Smooth muscle cell (in vitro differentiated cells): Measurements from ENCODE around the gene CLDN6. TPM values are rescaled to one million over a fixed set of nuclear protein-coding genes. Genes with fewer than 3 reads are reported as not detected.

ENCODE experiments used
- DNase-seq: peaks from one replicate; lab custom pipeline; 2025; ENCODE audit not compliant: unreplicated experiment; lab: John Stamatoyannopoulos, UW
- H2AFZ ChIP-seq: fragments of 200-600 bp; sonication (generic); 2 replicates; pipeline ENCODE4 v1.6.0; 2016; ENCODE audit warnings: antibody characterized with exemption, low read depth, mild to moderate bottlenecking
- H3F3A ChIP-seq: fragments of 200-600 bp; sonication (generic); 2 replicates; pipeline ENCODE4 v1.6.0; 2017; ENCODE audit warnings: antibody characterized with exemption, low read depth
- H3K27ac ChIP-seq: fragments of 200-600 bp; sonication (generic); 2 replicates; pipeline ENCODE4 v1.5.1; 2016; ENCODE audit warnings: low read depth, mild to moderate bottlenecking
- H3K27me3 ChIP-seq: fragments of 200-600 bp; sonication (generic); 2 replicates; pipeline ENCODE4 v1.6.1; 2016; ENCODE audit warnings: low read depth, mild to moderate bottlenecking
- H3K36me3 ChIP-seq: fragments of 200-600 bp; sonication (generic); 2 replicates; pipeline ENCODE4 v1.5.1; 2016; ENCODE audit warnings: low read depth
- H3K4me1 ChIP-seq: fragments of 200-600 bp; sonication (generic); 2 replicates; pipeline ENCODE4 v1.5.1; 2016; ENCODE audit warnings: low read depth
- H3K4me2 ChIP-seq: fragments of 200-600 bp; sonication (generic); 2 replicates; pipeline ENCODE4 v1.6.0; 2016; ENCODE audit warnings: mild to moderate bottlenecking
- H3K4me3 ChIP-seq: fragments of 200-600 bp; sonication (generic); 2 replicates; pipeline ENCODE4 v1.5.1; 2016; ENCODE audit warnings: mild to moderate bottlenecking
- H3K79me2 ChIP-seq: fragments of 200-600 bp; sonication (generic); 2 replicates; pipeline ENCODE4 v1.6.0; 2016; ENCODE audit warnings: low read depth, mild to moderate bottlenecking
- H3K9ac ChIP-seq: fragments of 200-600 bp; sonication (generic); 2 replicates; pipeline ENCODE4 v1.6.0; 2016; ENCODE audit warnings: low read depth
- H3K9me3 ChIP-seq: fragments of 200-600 bp; sonication (generic); replicated peaks from 2 replicates; pipeline ENCODE4 v1.5.1; 2016; ENCODE audit warnings: low read depth
- H4K20me1 ChIP-seq: fragments of 200-600 bp; sonication (generic); 2 replicates; pipeline ENCODE4 v1.6.0; 2016; ENCODE audit warnings: low read depth
- WGBS: methylation state at CpG from one replicate; pipeline ENCODE4 v1.1.7; 2016; ENCODE audit warnings: low lambda C conversion rate; 5-methylcytosine and 5-hydroxymethylcytosine counted together
- polyA plus RNA-seq: library from polyadenylated mRNA; unstranded; fragments of >200 nt; fragmentation: Nextera tagmentation; extraction: Ambion mirVana; gene quantifications from 2 replicates; pipeline ENCODE4 v1.2.1, GENCODE V29; 2016
- total RNA-seq: library from RNA; depleted of rRNA; stranded (reverse); fragments of >200 nt; gene quantifications from 2 replicates; pipeline ENCODE4 v1.2.3, GENCODE V29; 2014
- TF ChIP-seq, protein P1 (sequence below): fragments of 200-600 bp; sonication (generic); IDR thresholded peaks from 2 replicates; pipeline ENCODE4 v1.5.1; 2017; ENCODE audit warnings: borderline replicate concordance, mild to moderate bottlenecking, antibody characterized with exemption; ENCODE audit not compliant: insufficient read depth, poor library complexity, severe bottlenecking

Gene CLDN6
- total and polyA plus RNA-seq, 2 experiments from 2014 or later: 55.4 to 113 TPM

DNA sequence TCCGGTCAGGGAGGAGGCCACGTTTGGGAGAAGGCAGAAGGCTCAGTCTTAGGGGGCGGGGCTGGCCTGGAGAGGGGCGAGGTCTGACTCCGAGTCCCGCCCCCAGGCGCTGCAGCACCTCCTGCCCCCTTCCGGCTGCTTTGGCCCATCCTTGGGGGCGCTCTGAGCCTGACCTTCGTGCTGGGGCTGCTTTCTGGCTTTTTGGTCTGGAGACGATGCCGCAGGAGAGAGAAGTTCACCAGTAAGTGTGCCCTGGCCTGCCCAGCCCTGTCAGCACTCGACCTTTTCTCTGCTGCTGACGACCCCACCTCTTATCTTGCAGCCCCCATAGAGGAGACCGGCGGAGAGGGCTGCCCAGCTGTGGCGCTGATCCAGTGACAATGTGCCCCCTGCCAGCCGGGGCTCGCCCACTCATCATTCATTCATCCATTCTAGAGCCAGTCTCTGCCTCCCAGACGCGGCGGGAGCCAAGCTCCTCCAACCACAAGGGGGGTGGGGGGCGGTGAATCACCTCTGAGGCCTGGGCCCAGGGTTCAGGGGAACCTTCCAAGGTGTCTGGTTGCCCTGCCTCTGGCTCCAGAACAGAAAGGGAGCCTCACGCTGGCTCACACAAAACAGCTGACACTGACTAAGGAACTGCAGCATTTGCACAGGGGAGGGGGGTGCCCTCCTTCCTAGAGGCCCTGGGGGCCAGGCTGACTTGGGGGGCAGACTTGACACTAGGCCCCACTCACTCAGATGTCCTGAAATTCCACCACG, 3.6 kb upstream of the CLDN6 start:
- H3K9me3 ChIP-seq: no peaks in the 10 kb centered on the region
- DNase-seq: peak; percentile 71
- no peaks in the 10 kb centered on the region for H3K27me3 ChIP-seq
- peak overlapping the region; percentile 86 for H3K4me3 ChIP-seq
- no peaks in the 10 kb centered on the region for H3K36me3 ChIP-seq
- peak overlapping the region; percentile 99 for H3K9ac ChIP-seq
- no peak overlapping the region for H2AFZ ChIP-seq
- peaks cover 12% of the 10 kb centered on the region for H3F3A ChIP-seq
- no peaks in the 10 kb centered on the region for H3K79me2 ChIP-seq
- H3K4me1 ChIP-seq: peaks cover 21% of the 10 kb centered on the region
- WGBS: 0% methylated on average over 19 of the region's 25 CpGs
- TF ChIP-seq, protein P1, sequence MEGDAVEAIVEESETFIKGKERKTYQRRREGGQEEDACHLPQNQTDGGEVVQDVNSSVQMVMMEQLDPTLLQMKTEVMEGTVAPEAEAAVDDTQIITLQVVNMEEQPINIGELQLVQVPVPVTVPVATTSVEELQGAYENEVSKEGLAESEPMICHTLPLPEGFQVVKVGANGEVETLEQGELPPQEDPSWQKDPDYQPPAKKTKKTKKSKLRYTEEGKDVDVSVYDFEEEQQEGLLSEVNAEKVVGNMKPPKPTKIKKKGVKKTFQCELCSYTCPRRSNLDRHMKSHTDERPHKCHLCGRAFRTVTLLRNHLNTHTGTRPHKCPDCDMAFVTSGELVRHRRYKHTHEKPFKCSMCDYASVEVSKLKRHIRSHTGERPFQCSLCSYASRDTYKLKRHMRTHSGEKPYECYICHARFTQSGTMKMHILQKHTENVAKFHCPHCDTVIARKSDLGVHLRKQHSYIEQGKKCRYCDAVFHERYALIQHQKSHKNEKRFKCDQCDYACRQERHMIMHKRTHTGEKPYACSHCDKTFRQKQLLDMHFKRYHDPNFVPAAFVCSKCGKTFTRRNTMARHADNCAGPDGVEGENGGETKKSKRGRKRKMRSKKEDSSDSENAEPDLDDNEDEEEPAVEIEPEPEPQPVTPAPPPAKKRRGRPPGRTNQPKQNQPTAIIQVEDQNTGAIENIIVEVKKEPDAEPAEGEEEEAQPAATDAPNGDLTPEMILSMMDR: peak; percentile 30
- H3K27ac ChIP-seq: peak overlapping the region; percentile 100
- peak overlapping the region; percentile 93 for H3K4me2 ChIP-seq
- H4K20me1 ChIP-seq: peaks cover 38% of the 10 kb centered on the region

DNA sequence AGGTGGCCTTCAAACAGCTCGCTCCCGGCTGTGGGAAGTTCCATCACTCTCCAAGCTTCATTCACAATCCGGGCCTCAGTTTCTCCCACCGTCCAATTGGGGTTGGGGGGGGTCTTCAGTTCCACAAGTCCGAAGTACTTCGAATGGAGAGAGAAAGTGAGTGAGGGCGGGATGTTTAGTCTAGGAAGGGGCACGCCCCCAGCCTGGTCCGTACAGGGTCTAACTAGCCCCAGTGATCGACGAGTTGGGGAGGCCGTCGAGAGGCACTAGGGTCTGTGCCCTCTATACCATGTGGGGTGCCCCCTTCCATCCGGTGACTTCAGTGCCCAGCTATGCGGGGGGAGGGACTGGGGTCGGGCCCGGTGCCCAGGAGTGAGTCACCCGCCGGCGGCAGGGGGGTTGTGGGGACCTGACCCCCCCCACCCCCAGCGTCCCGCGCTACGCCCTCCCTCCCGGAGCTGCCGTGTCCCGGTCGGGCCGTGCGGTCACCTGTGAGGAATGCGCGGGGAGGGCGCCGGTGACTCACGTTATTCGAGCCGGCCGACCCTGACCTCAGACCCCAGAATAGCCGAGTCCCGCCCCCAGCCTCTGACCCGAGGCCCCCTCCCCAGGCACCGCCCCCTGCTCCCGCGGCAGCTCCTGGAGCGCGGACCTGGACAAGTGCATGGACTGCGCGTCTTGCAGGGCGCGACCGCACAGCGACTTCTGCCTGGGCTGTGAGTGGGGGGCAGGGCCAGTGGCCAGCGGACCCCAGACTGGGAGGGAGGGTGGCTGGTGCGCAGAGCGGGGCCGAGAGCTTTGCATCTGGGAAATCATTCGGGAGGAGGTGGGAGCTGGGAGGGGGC, 2.8 kb upstream of the CLDN6 start:
- peaks cover 16% of the 10 kb centered on the region for H3F3A ChIP-seq
- peak overlapping the region; percentile 100 for H3K27ac ChIP-seq
- H3K4me1 ChIP-seq: peaks cover 21% of the 10 kb centered on the region
- peaks cover 34% of the 10 kb centered on the region for H4K20me1 ChIP-seq
- H3K27me3 ChIP-seq: no peaks in the 10 kb centered on the region
- TF ChIP-seq, protein P1: no peak
- peak overlapping the region; percentile 93 for H3K4me2 ChIP-seq
- 1% methylated on average over 37 of the region's 57 CpGs for WGBS
- no peaks in the 10 kb centered on the region for H3K9me3 ChIP-seq
- H2AFZ ChIP-seq: no peak overlapping the region
- DNase-seq: peak; percentile 75
- H3K36me3 ChIP-seq: no peaks in the 10 kb centered on the region
- H3K4me3 ChIP-seq: peak overlapping the region; percentile 86
- no peaks in the 10 kb centered on the region for H3K79me2 ChIP-seq
- peak overlapping the region; percentile 99 for H3K9ac ChIP-seq

DNA sequence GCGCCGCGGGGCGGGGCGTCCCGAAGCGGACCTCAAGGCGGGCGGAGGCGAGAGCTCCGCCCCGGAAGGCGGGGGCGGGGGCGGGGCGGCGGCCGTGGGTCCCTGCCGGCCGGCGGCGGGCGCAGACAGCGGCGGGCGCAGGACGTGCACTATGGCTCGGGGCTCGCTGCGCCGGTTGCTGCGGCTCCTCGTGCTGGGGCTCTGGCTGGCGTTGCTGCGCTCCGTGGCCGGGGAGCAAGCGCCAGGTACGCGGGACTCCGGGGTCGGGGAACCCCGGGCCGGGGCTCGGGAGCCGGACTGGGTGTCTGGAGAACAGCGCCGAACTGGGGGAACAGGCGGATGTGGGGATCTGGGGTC, 2.2 kb upstream of the CLDN6 start, which contains the start of gene TNFRSF12A:
Gene TNFRSF12A (plus strand): TSS at position 122 of the 357 bp plus-strand sequence. CDS start 30 bp downstream, at position 152.
- H4K20me1 ChIP-seq: peaks cover 28% of the 10 kb centered on the region
- H3K27me3 ChIP-seq: no peaks in the 10 kb centered on the region
- peak; percentile 57 for DNase-seq
- no peaks in the 10 kb centered on the region for H3K9me3 ChIP-seq
- WGBS: 0% methylated on average over 25 of the region's 49 CpGs
- H3K4me2 ChIP-seq: peak within 1 kb of the TSS; percentile 93
- no peaks in the 10 kb centered on the region for H3K36me3 ChIP-seq
- H3K79me2 ChIP-seq: no peaks in the 10 kb centered on the region
- H2AFZ ChIP-seq: no peak within 1 kb of the TSS
- peak within 1 kb of the TSS; percentile 99 for H3K9ac ChIP-seq
- H3K4me3 ChIP-seq: peak within 1 kb of the TSS; percentile 86
- H3K27ac ChIP-seq: peak within 1 kb of the TSS; percentile 100
- H3K4me1 ChIP-seq: peaks cover 21% of the 10 kb centered on the region
- peaks cover 16% of the 10 kb centered on the region for H3F3A ChIP-seq
- TF ChIP-seq, protein P1: no peak
